Brain microvascular endothelial cell (primary cell): ENCODE results near the gene UQCRC2.

ENCODE experiments used
- DNase-seq: peaks from one replicate; pipeline ENCODE4 v3.0.0-alpha.2; 2020
- H3K27ac ChIP-seq: fragments of 250-450 bp; sonication (Bioruptor Pico); 2 replicates; pipeline ENCODE4 v1.5.1; 2020; ENCODE audit warnings: mild to moderate bottlenecking, moderate library complexity
- H3K27me3 ChIP-seq: fragments of 250-450 bp; sonication (Bioruptor Pico); replicated peaks from 2 replicates; pipeline ENCODE4 v1.5.1; 2020; ENCODE audit warnings: mild to moderate bottlenecking
- H3K36me3 ChIP-seq: fragments of 250-450 bp; sonication (Bioruptor Pico); replicated peaks from 2 replicates; pipeline ENCODE4 v1.5.1; 2020; ENCODE audit warnings: mild to moderate bottlenecking
- H3K4me3 ChIP-seq: 2 replicates; pipeline ENCODE4 v1.5.1; 2011; ENCODE audit warnings: low read depth, mild to moderate bottlenecking, control low read depth, low read length, moderate library complexity
- CTCF ChIP-seq: IDR thresholded peaks from 2 replicates; pipeline ENCODE4 v1.5.1; 2011; ENCODE audit warnings: low read depth, mild to moderate bottlenecking, moderate library complexity, low read length, control low read depth, inconsistent platforms; ENCODE audit errors: missing control alignments
- in situ Hi-C: cut with HindIII; loops from 2 replicates; pipeline ENCODE4 v1.10.0; 2017; ENCODE audit warnings: low sequenced_read_pairs, low pct_ligation_motif_present

The UQCRC2 gene

DNA sequence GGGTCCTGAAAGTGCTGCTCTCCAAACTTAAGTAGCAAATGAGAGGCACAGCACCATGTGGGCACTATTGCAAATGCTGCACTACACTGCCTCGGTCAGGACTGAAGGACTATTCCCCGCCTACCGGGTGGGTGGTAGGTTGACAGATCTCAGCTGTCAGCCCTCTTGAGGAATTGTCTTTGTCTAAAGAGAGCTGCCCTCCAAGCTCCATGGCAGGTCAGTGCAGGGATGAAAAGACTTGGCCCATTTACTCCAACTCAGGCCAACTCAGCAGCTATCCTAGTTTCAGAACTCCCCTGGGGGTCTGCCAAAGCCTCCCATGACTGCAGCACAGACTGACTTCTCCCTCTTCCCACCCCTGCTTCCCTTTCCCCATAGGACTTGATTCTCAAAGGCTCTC is 51.2 kb downstream of the UQCRC2 start:
- in situ Hi-C loops = no loop called here
- Histone ChIP-seq H3K4me3 (no peak overlapping the region), H3K27ac (no peak overlapping the region), H3K36me3 (no peaks in the 10 kb centered on the region), H3K27me3 (no peaks in the 10 kb centered on the region)
- DNase-seq = no peak
- no peak for TF ChIP-seq CTCF

DNA sequence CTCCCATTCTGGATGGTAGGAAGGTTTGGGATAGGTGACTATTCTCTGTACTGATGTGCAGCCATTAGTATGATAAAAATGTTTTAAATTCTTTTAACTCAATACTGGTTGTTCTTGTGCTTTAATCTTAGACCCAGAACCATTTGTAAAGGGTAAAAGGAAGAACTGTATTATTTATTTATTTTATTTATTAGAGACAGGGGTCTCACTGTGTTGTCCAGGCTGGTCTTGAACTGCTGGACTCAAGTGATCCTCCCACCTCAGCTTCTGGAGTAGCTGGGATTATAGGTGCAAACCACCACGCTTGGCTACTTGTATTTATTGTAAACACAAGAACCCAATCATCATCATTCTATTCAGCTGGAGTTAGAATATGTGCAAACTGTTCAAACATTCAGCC is 52.6 kb downstream of the UQCRC2 start:
- in situ Hi-C loops = no loop called here
- TF ChIP-seq CTCF = no peak
- H3K36me3 ChIP-seq = no peaks in the 10 kb centered on the region

GRCh38 chr16:22006636-22007035 is 53.5 kb downstream of the UQCRC2 start:
- Histone ChIP-seq H3K27ac (no peak overlapping the region), H3K27me3 (no peaks in the 10 kb centered on the region), H3K4me3 (no peak overlapping the region), H3K36me3 (no peaks in the 10 kb centered on the region)
- in situ Hi-C loops = no loop called here
- DNase-seq = no peak
- TF ChIP-seq CTCF = no peak

More for the DNA sequence above, 52.6 kb downstream of the UQCRC2 start:
- H3K27ac ChIP-seq = no peak overlapping the region
- no peak for DNase-seq
- H3K4me3 ChIP-seq = no peak overlapping the region
- H3K27me3 ChIP-seq = no peaks in the 10 kb centered on the region

DNA sequence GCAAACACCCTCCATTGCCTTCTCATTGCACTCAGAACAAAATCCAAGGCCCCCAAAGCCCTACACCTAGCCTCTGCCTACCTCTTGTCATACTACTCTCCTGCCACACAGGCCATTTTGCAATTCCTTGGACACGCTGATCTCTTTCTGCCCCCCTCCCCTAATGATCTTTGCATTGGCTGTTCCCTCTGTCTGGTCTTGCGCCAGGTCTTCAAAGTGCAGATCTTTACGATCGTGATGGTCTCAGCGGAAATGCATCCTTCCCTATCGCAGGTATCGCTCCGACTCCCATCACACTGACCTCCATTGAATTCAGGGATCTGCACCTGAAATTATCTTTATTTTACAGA is 54.0 kb downstream of the UQCRC2 start:
- Histone ChIP-seq H3K36me3 (no peaks in the 10 kb centered on the region), H3K27ac (no peak overlapping the region), H3K27me3 (no peaks in the 10 kb centered on the region), H3K4me3 (peak overlapping the region; percentile 80)
- DNase-seq = no peak
- TF ChIP-seq CTCF = no peak
- in situ Hi-C loops = no loop called here

DNA sequence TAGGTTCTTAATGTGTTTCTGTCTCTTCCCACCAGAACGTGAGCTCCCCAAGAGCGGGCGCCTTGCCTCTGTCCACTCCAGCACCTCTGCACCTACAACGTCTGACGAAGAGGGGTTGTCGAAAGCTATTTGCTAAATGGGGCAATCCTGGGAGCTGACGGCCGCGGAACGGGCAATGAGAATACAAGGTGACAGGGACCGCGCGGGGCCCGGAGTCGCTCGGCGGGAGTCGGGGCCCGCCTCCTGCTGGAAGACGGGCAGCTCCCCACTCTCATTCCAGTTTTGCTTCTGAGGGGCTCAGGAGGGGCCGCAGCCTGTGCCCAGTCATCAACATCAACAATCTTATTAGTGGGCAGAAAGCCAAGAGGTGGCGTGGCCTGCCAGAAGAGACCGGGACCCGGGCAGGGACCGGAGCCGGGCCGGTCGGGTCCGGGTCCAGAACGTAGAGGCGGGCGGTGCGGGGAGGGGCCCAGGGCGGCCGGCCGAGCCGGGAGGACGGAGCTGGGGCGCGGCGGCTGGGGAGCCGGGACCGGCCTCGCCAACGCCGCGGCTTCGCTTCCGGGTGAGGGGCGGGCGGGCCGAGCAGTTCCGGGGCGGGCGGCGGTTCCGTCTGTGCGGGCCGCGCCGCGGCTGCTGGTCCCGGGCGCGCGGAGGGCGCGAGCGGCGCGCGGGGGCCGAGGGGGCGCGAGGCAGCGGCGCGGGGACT is 54.5 kb downstream of the UQCRC2 start, which contains the start of gene MOSMO:
Gene MOSMO, plus strand, starts transcription at position 603 of the 706 bp plus-strand sequence. CDS start 191 bp downstream, outside the sequence.
- peak within 1 kb of the TSS; percentile 87 for H3K27ac ChIP-seq
- no peak for TF ChIP-seq CTCF
- H3K4me3 ChIP-seq = peak within 1 kb of the TSS; percentile 87
- H3K27me3 ChIP-seq = no peaks in the 10 kb centered on the region
- DNase-seq = peak; percentile 35
- no peaks in the 10 kb centered on the region for H3K36me3 ChIP-seq
- in situ Hi-C loops = no loop called here
